IMR-90 (cell line): ENCODE results near the gene SLC25A6. TPM values are rescaled to one million over a fixed set of nuclear protein-coding genes. Genes with fewer than 3 reads are reported as not detected.

Experiments used
- ATAC-seq: fragments of 200-7000 bp; cut with Tn5 transposase; 2 replicates; pipeline ENCODE4 v1.9.1; 2020; ENCODE audit warnings: low read depth, mild to moderate bottlenecking, moderate library complexity
- BruUV-seq: library from RNA; stranded (reverse); fragments of 400-500 nt; replicated peaks from 2 replicates; lab custom pipeline; 2021; lab: Mats Ljungman, UMichigan
- CTCF ChIA-PET: fragments of 300-600 bp; formaldehyde crosslinking; extraction: SDS; loops from one replicate; lab custom pipeline; 2021; ENCODE audit warnings: antibody characterized with exemption; lab: Yijun Ruan, JAX
- POLR2A ChIA-PET: fragments of 300-600 bp; sonication (Branson Sonifier 250); formaldehyde crosslinking; loops from one replicate; lab custom pipeline; 2022; ENCODE audit warnings: antibody characterized with exemption; ENCODE audit not compliant: unreplicated experiment; lab: Charles Lee
- DNase-seq: peaks from one replicate; pipeline ENCODE4 v3.0.0; 2013
- H2AFZ ChIP-seq: replicated peaks from 2 replicates; pipeline ENCODE3; 2013; ENCODE audit warnings: low read length, mild to moderate bottlenecking; ENCODE audit not compliant: poor library complexity
- H2AK5ac ChIP-seq: 2 replicates; pipeline ENCODE4 v1.6.1; 2013; ENCODE audit warnings: low read depth, low read length, inconsistent platforms
- H2AK9ac ChIP-seq: replicated peaks from 2 replicates; pipeline ENCODE3; 2013; ENCODE audit warnings: mild to moderate bottlenecking, low read depth, low read length, moderate library complexity; ENCODE audit not compliant: poor library complexity
- H2BK120ac ChIP-seq: 2 replicates; pipeline ENCODE4 v1.6.1; 2013; ENCODE audit warnings: low read depth, low read length, inconsistent platforms
- H2BK15ac ChIP-seq: 3 replicates; pipeline ENCODE4 v1.6.1; 2013; ENCODE audit warnings: low read depth, low read length, inconsistent platforms
- H2BK20ac ChIP-seq: 2 replicates; pipeline ENCODE4 v1.6.1; 2013; ENCODE audit warnings: low read depth, mild to moderate bottlenecking, inconsistent platforms, low read length, moderate library complexity
- H2BK5ac ChIP-seq: 2 replicates; pipeline ENCODE4 v1.6.1; 2013; ENCODE audit warnings: mild to moderate bottlenecking, low read depth, low read length, inconsistent platforms; ENCODE audit not compliant: poor library complexity, severe bottlenecking
- H3K14ac ChIP-seq: replicated peaks from 2 replicates; pipeline ENCODE4 v1.6.1; 2013; ENCODE audit warnings: low read depth, low read length, inconsistent platforms
- H3K18ac ChIP-seq: 2 replicates; pipeline ENCODE4 v1.6.1; 2013; ENCODE audit warnings: low read depth, low read length, control low read depth
- H3K23ac ChIP-seq: 2 replicates; pipeline ENCODE4 v1.6.1; 2013; ENCODE audit warnings: low read depth, low read length, inconsistent platforms
- H3K27ac ChIP-seq: 2 replicates; pipeline ENCODE4 v1.5.1; 2013; ENCODE audit warnings: mild to moderate bottlenecking, control low read depth, low read length; ENCODE audit not compliant: insufficient read depth
- H3K27me3 ChIP-seq: 2 replicates; pipeline ENCODE4 v1.6.1; 2013; ENCODE audit warnings: low read length; ENCODE audit not compliant: control insufficient read depth, insufficient read depth
- H3K36me3 ChIP-seq: 2 replicates; pipeline ENCODE4 v1.6.1; 2013; ENCODE audit warnings: low read length, mixed read lengths; ENCODE audit not compliant: control insufficient read depth, insufficient read depth
- H3K4ac ChIP-seq: 2 replicates; pipeline ENCODE4 v1.6.1; 2013; ENCODE audit warnings: low read depth, low read length, inconsistent platforms
- H3K4me1 ChIP-seq: 2 replicates; pipeline ENCODE4 v1.6.1; 2013; ENCODE audit warnings: low read length, mixed read lengths; ENCODE audit not compliant: control insufficient read depth, insufficient read depth
- H3K4me2 ChIP-seq: 2 replicates; pipeline ENCODE4 v1.6.1; 2013; ENCODE audit warnings: low read depth, mild to moderate bottlenecking, control low read depth, low read length, moderate library complexity
- H3K4me3 ChIP-seq: 2 replicates; pipeline ENCODE4 v1.5.1; 2013; ENCODE audit warnings: low read depth, mild to moderate bottlenecking, control low read depth, low read length, moderate library complexity; ENCODE audit not compliant: insufficient read depth
- H3K56ac ChIP-seq: 2 replicates; pipeline ENCODE4 v1.6.1; 2013; ENCODE audit warnings: low read length, inconsistent platforms; ENCODE audit not compliant: insufficient read depth; ENCODE audit errors: extremely low read depth
- H3K79me1 ChIP-seq, 2 experiments: 2 replicates each; pipeline ENCODE4 v1.6.1; 2013; ENCODE audit warnings: low read length in 2 of 2, inconsistent platforms in 1 of 2, low read depth in 1 of 2
- H3K9ac ChIP-seq: 2 replicates; pipeline ENCODE4 v1.6.1; 2013; ENCODE audit warnings: low read depth, low read length, control low read depth
- H3K9me1 ChIP-seq: 2 replicates; pipeline ENCODE4 v1.6.1; 2013; ENCODE audit warnings: low read length, inconsistent platforms; ENCODE audit not compliant: insufficient read depth
- H3K9me3 ChIP-seq: 2 replicates; pipeline ENCODE4 v1.6.1; 2013; ENCODE audit warnings: low read length; ENCODE audit not compliant: control insufficient read depth, insufficient read depth
- H4K20me1 ChIP-seq: 2 replicates; pipeline ENCODE4 v1.6.1; 2013; ENCODE audit warnings: low read length, inconsistent platforms; ENCODE audit not compliant: insufficient read depth
- H4K5ac ChIP-seq: 2 replicates; pipeline ENCODE4 v1.6.1; 2013; ENCODE audit warnings: mild to moderate bottlenecking, low read depth, low read length, control low read depth
- H4K8ac ChIP-seq, 2 experiments: 2 replicates each; pipeline ENCODE4 v1.6.1; 2013; ENCODE audit warnings: low read depth in 2 of 2, low read length in 2 of 2, control low read depth in 1 of 2, inconsistent platforms in 1 of 2
- H4K91ac ChIP-seq: 2 replicates; pipeline ENCODE4 v1.6.1; 2013; ENCODE audit warnings: low read depth, low read length, inconsistent platforms; ENCODE audit not compliant: insufficient read depth
- BHLHE40 ChIP-seq: fragments of 150-350 bp; IDR thresholded peaks from 2 replicates; pipeline ENCODE4 v1.6.1; 2016; ENCODE audit warnings: mild to moderate bottlenecking, low read depth, low read length
- FOS ChIP-seq: fragments of 150-350 bp; IDR thresholded peaks from 2 replicates; pipeline ENCODE4 v1.6.1; 2016; ENCODE audit warnings: low read depth, low read length
- POLR2A ChIP-seq: IDR thresholded peaks from 2 replicates; pipeline ENCODE4 v1.6.1; 2012; ENCODE audit warnings: mild to moderate bottlenecking, low read depth, low read length
- RFX5 ChIP-seq: IDR thresholded peaks from 2 replicates; pipeline ENCODE4 v1.8.0; 2012; ENCODE audit warnings: low read depth, mild to moderate bottlenecking, low read length, moderate library complexity
- WGBS, 2 experiments: methylation state at CpG; one replicate each; pipeline versions ENCODE4 v1.1.5 to v1.1.7; 2013; ENCODE audit warnings: missing lambda C conversion rate in 2 of 2; ENCODE audit not compliant: insufficient read length in 1 of 2; ENCODE audit errors: extremely low coverage in 2 of 2; 5-methylcytosine and 5-hydroxymethylcytosine counted together
- dilution Hi-C: fragments of 300-500 bp; cut with HindIII; formaldehyde crosslinking; loops from one replicate; pipeline ENCODE4 v1.14.3; 2018; ENCODE audit warnings: low sequenced_read_pairs; ENCODE audit not compliant: unreplicated experiment
- in situ Hi-C: fragments of 300-500 bp; cut with MboI; formaldehyde crosslinking; loops from 3 replicates; pipeline ENCODE4 v1.14.3; 2019; ENCODE audit warnings: low sequenced_read_pairs, inconsistent platforms, mixed read lengths
- intact Hi-C: fragments of 100-400 bp; cut with micrococcal nuclease; formaldehyde crosslinking; loops from 2 replicates; pipeline ENCODE4 v1.10.0; 2022
- polyA plus RNA-seq, 3 experiments: library from polyadenylated mRNA; depleted of rRNA; stranded (reverse); fragments of >200 nt; gene quantifications; 2 replicates each; pipeline ENCODE4 v1.2.3, GENCODE V29; 2012; ENCODE audit warnings: low replicate concordance in 1 of 3
- total RNA-seq: library from RNA; depleted of rRNA; stranded (reverse); fragments of >200 nt; gene quantifications from 2 replicates; pipeline ENCODE4 v1.2.3, GENCODE V29; 2012
- TF ChIP-seq, protein P1 (sequence below): conservative IDR thresholded peaks from 2 replicates; pipeline ENCODE4 v1.5.1; 2012; ENCODE audit warnings: mild to moderate bottlenecking, low read depth, low read length, improper control_type of control experiment

The SLC25A6 gene
- total and polyA plus RNA-seq, 2 of the 4 experiments (the other 2 are of a cell fraction) = 166 to 565 TPM

DNA sequence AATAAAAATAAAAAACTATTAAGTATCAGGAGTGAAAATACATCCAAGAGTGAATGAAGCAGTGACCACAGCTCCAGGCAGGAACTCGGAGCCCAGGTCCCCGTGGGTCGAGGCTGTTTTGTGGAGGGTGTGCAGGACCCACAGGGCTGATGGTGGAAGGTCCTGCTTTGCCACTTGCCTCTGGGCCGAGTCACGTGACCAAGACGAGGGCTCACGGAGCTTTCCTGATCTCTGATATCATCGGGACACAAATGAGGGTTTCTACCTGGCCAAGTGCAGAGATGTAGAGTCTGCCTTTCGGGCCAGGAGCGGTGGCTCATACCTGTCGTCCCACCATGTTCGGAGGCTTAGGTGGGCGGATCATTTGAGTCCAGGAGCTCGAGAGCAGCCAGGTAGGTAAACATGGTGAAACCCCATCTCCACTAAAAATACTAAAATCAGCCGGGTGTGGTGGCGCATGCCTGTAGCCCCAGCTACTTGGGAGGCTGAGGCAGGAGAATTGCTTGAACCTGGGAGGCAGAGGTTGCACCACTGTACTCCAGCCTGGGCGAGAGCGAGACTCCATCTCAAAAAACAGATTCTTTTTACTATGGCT, 7.2 kb downstream of the SLC25A6 start:
- in situ Hi-C loops = no loop called here
- Histone ChIP-seq H3K4ac (no peak overlapping the region), H2BK120ac (no peak overlapping the region), H4K91ac (no peak overlapping the region), H3K56ac (no peak overlapping the region), H3K18ac (no peak overlapping the region), H3K4me1 (peaks cover 2% of the 10 kb centered on the region; the same call in 1 of the 2 replicates), H2BK5ac (no peak overlapping the region), H2AK5ac (no peak overlapping the region), H2AK9ac (no peak overlapping the region), H3K4me3 (no peak overlapping the region), H2AFZ (no peak overlapping the region), H3K27ac (no peak overlapping the region), H3K9ac (no peak overlapping the region), H4K8ac (no peak overlapping the region), H3K36me3 (peaks cover 55% of the 10 kb centered on the region), H3K4me2 (no peak overlapping the region), H3K9me3 (no peaks in the 10 kb centered on the region), H2BK20ac (no peak overlapping the region), H3K27me3 (no peaks in the 10 kb centered on the region), H3K9me1 (peaks cover 6% of the 10 kb centered on the region; the same call in 1 of the 2 replicates), H3K79me1 (peaks cover 0 to 36% of the 10 kb centered on the region in 2 experiments; a peak in 3 of 4 replicates), H3K23ac (no peak overlapping the region), H4K20me1 (peaks cover 65% of the 10 kb centered on the region), H4K5ac (no peak overlapping the region), H3K14ac (no peak overlapping the region), H2BK15ac (no peak overlapping the region)
- no TSS peak for BruUV-seq
- dilution Hi-C loops = no loop called here
- CTCF ChIA-PET = no interaction called here
- intact Hi-C loops = loop anchor here (5.0 kb wide), 1 partner anchor 137 kb away; no protein-coding TSS in a partner anchor
- ATAC-seq (no peak), DNase-seq (no peak)
- no peak for TF ChIP-seq RFX5
- no peak for TF ChIP-seq FOS
- no peak for TF ChIP-seq POLR2A
- TF ChIP-seq BHLHE40 = no peak
- TF ChIP-seq, protein P1, sequence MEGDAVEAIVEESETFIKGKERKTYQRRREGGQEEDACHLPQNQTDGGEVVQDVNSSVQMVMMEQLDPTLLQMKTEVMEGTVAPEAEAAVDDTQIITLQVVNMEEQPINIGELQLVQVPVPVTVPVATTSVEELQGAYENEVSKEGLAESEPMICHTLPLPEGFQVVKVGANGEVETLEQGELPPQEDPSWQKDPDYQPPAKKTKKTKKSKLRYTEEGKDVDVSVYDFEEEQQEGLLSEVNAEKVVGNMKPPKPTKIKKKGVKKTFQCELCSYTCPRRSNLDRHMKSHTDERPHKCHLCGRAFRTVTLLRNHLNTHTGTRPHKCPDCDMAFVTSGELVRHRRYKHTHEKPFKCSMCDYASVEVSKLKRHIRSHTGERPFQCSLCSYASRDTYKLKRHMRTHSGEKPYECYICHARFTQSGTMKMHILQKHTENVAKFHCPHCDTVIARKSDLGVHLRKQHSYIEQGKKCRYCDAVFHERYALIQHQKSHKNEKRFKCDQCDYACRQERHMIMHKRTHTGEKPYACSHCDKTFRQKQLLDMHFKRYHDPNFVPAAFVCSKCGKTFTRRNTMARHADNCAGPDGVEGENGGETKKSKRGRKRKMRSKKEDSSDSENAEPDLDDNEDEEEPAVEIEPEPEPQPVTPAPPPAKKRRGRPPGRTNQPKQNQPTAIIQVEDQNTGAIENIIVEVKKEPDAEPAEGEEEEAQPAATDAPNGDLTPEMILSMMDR = no peak
- 95% methylated on average over 9 of the region's 18 CpGs; no CpG with 5 or more reads in 1 of the 2 experiments for WGBS, 2 experiments
- POLR2A ChIA-PET = no interaction called here
